K562 (cell line): ENCODE measurements around the gene LPCAT2. TPM values are rescaled to one million over a fixed set of nuclear protein-coding genes. Genes with fewer than 3 reads are reported as not detected.

ENCODE experiments used
- ATAC-seq: fragments of 200-7000 bp; cut with Tn5 transposase; 3 replicates; pipeline ENCODE4 v1.9.1; 2020; ENCODE audit warnings: moderate library complexity
- BruUV-seq: library from RNA; stranded (reverse); fragments of 400-500 nt; replicated peaks from 2 replicates; lab custom pipeline; 2021; lab: Mats Ljungman, UMichigan
- CTCF ChIA-PET: fragments of 300-600 bp; formaldehyde crosslinking; extraction: SDS; loops from one replicate; lab custom pipeline; 2021; ENCODE audit warnings: low intra/inter-chr PET ratio; lab: Yijun Ruan, JAX
- POLR2A ChIA-PET: fragments of 300-600, 350-650 bp; sonication (Branson Sonifier 250); formaldehyde crosslinking; extraction: SDS; loops from one replicate; lab custom pipeline; 2021; ENCODE audit warnings: antibody characterized with exemption, inconsistent platforms; lab: Yijun Ruan, JAX
- DNase-seq, 4 experiments: peaks; one replicate each; pipeline versions ENCODE4 v3.0.0 to v3.0.0-alpha.2; 2011 to 2018; ENCODE audit warnings: low spot score in 3 of 4, mixed read lengths in 3 of 4; ENCODE audit errors: extremely low read depth in 1 of 4
- FAIRE-seq: peaks from 2 replicates; lab custom pipeline; 2011; peaks lifted over from hg19 to GRCh38; lab: Jason Lieb, UNC
- H2AFZ ChIP-seq: 2 replicates; pipeline ENCODE4 v1.6.0; 2011; ENCODE audit warnings: low read depth, low read length, control low read depth, inconsistent platforms
- H3K27ac ChIP-seq: fragments of 200-600 bp; 3 replicates; pipeline ENCODE4 v1.8.0; 2011; ENCODE audit warnings: low read depth, mild to moderate bottlenecking, control low read depth, inconsistent platforms, low read length, moderate library complexity, mixed read lengths; ENCODE audit errors: extremely low read depth
- H3K27me3 ChIP-seq, 2 experiments: fragments of 300-600 bp in 1 of 2; 2 replicates in 1 of 2; 3 replicates in 1 of 2; pipeline versions ENCODE4 v1.6.0 to v1.8.0; 2011; ENCODE audit warnings: inconsistent platforms in 2 of 2, low read length in 2 of 2, mild to moderate bottlenecking in 1 of 2, mixed read lengths in 1 of 2, moderate library complexity in 1 of 2; ENCODE audit not compliant: control insufficient read depth in 2 of 2, insufficient read depth in 2 of 2
- H3K36me3 ChIP-seq: fragments of 300-600 bp; 3 replicates; pipeline ENCODE4 v1.8.0; 2011; ENCODE audit warnings: mild to moderate bottlenecking, low read length, inconsistent platforms; ENCODE audit not compliant: control insufficient read depth, insufficient read depth
- H3K4me1 ChIP-seq, 2 experiments: fragments of 200-600 bp in 1 of 2; replicated peaks in 1 of 2; 2 replicates in 1 of 2; 3 replicates in 1 of 2; pipeline versions ENCODE4 v1.5.1 to v1.8.0; 2011; ENCODE audit warnings: inconsistent platforms in 2 of 2, low read length in 2 of 2, mild to moderate bottlenecking in 1 of 2, mixed read lengths in 1 of 2, moderate library complexity in 1 of 2; ENCODE audit not compliant: control insufficient read depth in 2 of 2, insufficient read depth in 2 of 2
- H3K4me2 ChIP-seq: 2 replicates; pipeline ENCODE4 v1.6.1; 2011; ENCODE audit warnings: low read length, control low read depth, inconsistent platforms, mixed read lengths; ENCODE audit not compliant: insufficient read depth
- H3K4me3 ChIP-seq: fragments of 200-600 bp; sonication (generic), shearing (Covaris generic); 2 replicates; pipeline ENCODE4 v1.5.1; 2016; ENCODE audit warnings: control low read depth, inconsistent platforms
- H3K79me2 ChIP-seq: fragments of 200-600 bp; 3 replicates; pipeline ENCODE4 v1.8.0; 2011; ENCODE audit warnings: low read length, inconsistent platforms; ENCODE audit not compliant: control insufficient read depth, insufficient read depth
- H3K9ac ChIP-seq, 2 experiments: 2 replicates each; pipeline versions ENCODE4 v1.6.0 to v1.6.1; 2011; ENCODE audit warnings: low read depth in 2 of 2, low read length in 2 of 2, control low read depth in 1 of 2, inconsistent platforms in 1 of 2, mild to moderate bottlenecking in 1 of 2, mixed read lengths in 1 of 2; ENCODE audit not compliant: insufficient read depth in 1 of 2
- H3K9me1 ChIP-seq: one replicate; pipeline ENCODE4 v1.6.0; 2011; ENCODE audit warnings: inconsistent platforms, mild to moderate bottlenecking, low read length, moderate library complexity; ENCODE audit not compliant: control insufficient read depth, insufficient read depth
- H3K9me3 ChIP-seq: replicated peaks from 2 replicates; pipeline ENCODE4 v1.5.1; 2011; ENCODE audit warnings: low read depth, low read length, inconsistent platforms; ENCODE audit not compliant: control insufficient read depth, insufficient read depth
- H4K20me1 ChIP-seq: replicated peaks from 2 replicates; pipeline ENCODE4 v1.6.1; 2011; ENCODE audit warnings: low read length, inconsistent platforms, mixed read lengths; ENCODE audit not compliant: control insufficient read depth, insufficient read depth
- MEF2A ChIP-seq: IDR thresholded peaks from 2 replicates; pipeline ENCODE4 v1.6.1; 2011; ENCODE audit warnings: low read depth, mild to moderate bottlenecking, low read length, moderate library complexity; ENCODE audit not compliant: control insufficient read depth
- NCOA6 ChIP-seq: fragments of 450-650 bp; IDR thresholded peaks from 2 replicates; pipeline ENCODE4 v1.6.1; 2017; ENCODE audit warnings: mild to moderate bottlenecking
- SP1 ChIP-seq: sonication (generic); formaldehyde crosslinking; IDR thresholded peaks from 2 replicates; pipeline ENCODE4 v1.8.1; 2022; ENCODE audit warnings: mild to moderate bottlenecking, missing genetic modification reagents
- ZBTB34 ChIP-seq: fragments of 250-450 bp; sonication (Bioruptor Pico); IDR thresholded peaks from 2 replicates; pipeline ENCODE4 v1.8.0; 2021; ENCODE audit warnings: mild to moderate bottlenecking, moderate library complexity
- ZNF140 ChIP-seq: fragments of 250-450 bp; sonication (Bioruptor Pico); IDR thresholded peaks from 2 replicates; pipeline ENCODE4 v1.8.0; 2021; ENCODE audit warnings: moderate library complexity, mild to moderate bottlenecking, inconsistent platforms
- ZNF518B ChIP-seq: fragments of 250-450 bp; sonication (Bioruptor Pico); IDR thresholded peaks from 2 replicates; pipeline ENCODE4 v1.5.0; 2021; ENCODE audit warnings: mild to moderate bottlenecking, moderate library complexity
- ZNF57 ChIP-seq: fragments of 450-650 bp; formaldehyde crosslinking; IDR thresholded peaks from 2 replicates; pipeline ENCODE4 v1.4.0; 2020; ENCODE audit warnings: mild to moderate bottlenecking, moderate library complexity
- WGBS: fragments of 100-300 bp; shearing (Covaris generic); methylation state at CpG from one replicate; pipeline ENCODE4 v1.1.6; 2016; ENCODE audit warnings: low coverage, mixed read lengths; ENCODE audit not compliant: insufficient coverage; ENCODE audit errors: missing lambda C conversion rate; 5-methylcytosine and 5-hydroxymethylcytosine counted together
- in situ Hi-C: fragments of 300-500 bp; cut with MboI; formaldehyde crosslinking; loops from 4 replicates; pipeline ENCODE4 v1.15.0; 2018; ENCODE audit warnings: inconsistent platforms, mixed read lengths
- intact Hi-C: fragments of 100-400 bp; cut with micrococcal nuclease; formaldehyde crosslinking; loops from 2 replicates; pipeline ENCODE4 v1.14.2; 2022
- polyA plus RNA-seq, 8 experiments: library from polyadenylated mRNA; depleted of rRNA in 4 of 8; stranded (reverse) in 5 of 8; unstranded in 3 of 8; fragments of >200 nt; fragmentation: Nextera tagmentation in 2 of 8; fragmentation: Illumina TruSeq in 1 of 8; extraction: Ambion mirVana in 2 of 8; extraction: Trizol in 1 of 8; gene quantifications; 2 replicates each; pipeline versions ENCODE4 v1.2.1 to v1.2.3, GENCODE V29; 2011 to 2014; ENCODE audit warnings: inconsistent platforms in 1 of 8, missing spikeins in 1 of 8
- total RNA-seq, 7 experiments: library from RNA; depleted of rRNA in 6 of 7; stranded (reverse); fragments of >200 nt in 6 of 7; fragmentation: Illumina TruSeq in 2 of 7; extraction: Trizol in 2 of 7; gene quantifications; 2 replicates each; pipeline versions ENCODE4 v1.2.1 to v1.2.3, GENCODE V29; 2011 to 2021; ENCODE audit warnings: low replicate concordance in 1 of 7

LPCAT2 gene
- total and polyA plus RNA-seq, 9 of the 15 experiments (the other 6 are each of a cell fraction or from before 2014, with no cell fraction given), result 2.9 to 15.0 (median 7.3) TPM

GRCh38 chr16:55576384-55576783 is 67.5 kb downstream of the LPCAT2 start:
- FAIRE-seq, result no peak
- 66% methylated on average over 2 of the region's 2 CpGs for WGBS
- 0 out of 3 replicates have a peak, but pooled peaks cover 4% of the 10 kb centered on the region for H3K36me3 ChIP-seq
- no peak overlapping the region for H2AFZ ChIP-seq
- peaks cover 0 to 16% of the 10 kb centered on the region in 2 experiments; a peak in 3 of 5 replicates for H3K4me1 ChIP-seq
- no peaks in the 10 kb centered on the region for H3K79me2 ChIP-seq
- no peak for DNase-seq
- H3K9me3 ChIP-seq, result no peaks in the 10 kb centered on the region
- H3K9me1 ChIP-seq, result no peaks in the 10 kb centered on the region
- CTCF ChIA-PET, result no interaction called here
- H3K27ac ChIP-seq, result no peak overlapping the region
- BruUV-seq, result no TSS peak
- H3K9ac ChIP-seq, result no peak overlapping the region
- no peak overlapping the region for H3K4me2 ChIP-seq
- TF ChIP-seq MEF2A, result no peak
- TF ChIP-seq ZBTB34 (CRISPR knock-in tag), result no peak
- no peak for TF ChIP-seq NCOA6
- no peak for TF ChIP-seq ZNF518B
- no peak for TF ChIP-seq SP1
- TF ChIP-seq ZNF140, result no peak
- TF ChIP-seq ZNF57 (CRISPR knock-in tag), result no peak
- TF ChIP-seq, all 486 proteins: peak for 0
- intact Hi-C loops, result no loop called here
- H3K27me3 ChIP-seq, result no peaks in the 10 kb centered on the region
- no peak overlapping the region for H3K4me3 ChIP-seq
- in situ Hi-C loops, result no loop called here
- no peak for ATAC-seq
- POLR2A ChIA-PET, result no interaction called here
- H4K20me1 ChIP-seq, result no peaks in the 10 kb centered on the region
